Keratinocyte (primary cell): ENCODE results near the gene ZDHHC7. TPM values are rescaled to one million over a fixed set of nuclear protein-coding genes. Genes with fewer than 3 reads are reported as not detected.

ENCODE experiments used
- DNase-seq: peaks from one replicate; pipeline ENCODE4 v3.0.0-alpha.2; 2011; ENCODE audit warnings: low read depth, missing footprints, low spot score
- FAIRE-seq: peaks from 2 replicates; lab custom pipeline; 2011; peaks lifted over from hg19 to GRCh38; lab: Jason Lieb, UNC
- H2AFZ ChIP-seq: 2 replicates; pipeline ENCODE4 v1.6.0; 2012; ENCODE audit warnings: low read length, control low read depth, inconsistent platforms; ENCODE audit not compliant: control insufficient read depth
- H3K27ac ChIP-seq: 2 replicates; pipeline ENCODE4 v1.5.1; 2011; ENCODE audit warnings: low read length; ENCODE audit not compliant: control insufficient read depth, insufficient read depth
- H3K27me3 ChIP-seq: 3 replicates; pipeline ENCODE4 v1.6.0; 2011; ENCODE audit warnings: low read length; ENCODE audit not compliant: control insufficient read depth, insufficient read depth; ENCODE audit errors: extremely low read depth
- H3K36me3 ChIP-seq, 2 experiments: 2 replicates in 1 of 2; 3 replicates in 1 of 2; pipeline ENCODE4 v1.5.1; 2011; ENCODE audit warnings: low read length in 2 of 2, mild to moderate bottlenecking in 1 of 2; ENCODE audit not compliant: control insufficient read depth in 2 of 2, insufficient read depth in 2 of 2; ENCODE audit errors: extremely low read depth in 1 of 2
- H3K4me1 ChIP-seq: 3 replicates; pipeline ENCODE4 v1.5.1; 2011; ENCODE audit warnings: low read length; ENCODE audit not compliant: control insufficient read depth, insufficient read depth; ENCODE audit errors: extremely low read depth
- H3K4me2 ChIP-seq: 3 replicates; pipeline ENCODE4 v1.6.0; 2011; ENCODE audit warnings: low read depth, low read length; ENCODE audit not compliant: control insufficient read depth, insufficient read depth; ENCODE audit errors: extremely low read depth
- H3K4me3 ChIP-seq, 3 experiments: fragments of 200-600 bp in 1 of 3; sonication (generic) in 1 of 3; 2 replicates in 2 of 3; 3 replicates in 1 of 3; pipeline ENCODE4 v1.5.1; 2011 to 2016; ENCODE audit warnings: low read length in 3 of 3, mild to moderate bottlenecking in 3 of 3, control low read depth in 2 of 3, inconsistent platforms in 1 of 3, low read depth in 1 of 3, mixed read lengths in 1 of 3, mixed run types in 1 of 3, moderate library complexity in 1 of 3; ENCODE audit not compliant: control insufficient read depth in 2 of 3, insufficient read depth in 2 of 3; ENCODE audit errors: extremely low read depth in 1 of 3
- H3K79me2 ChIP-seq: 2 replicates; pipeline ENCODE4 v1.6.0; 2012; ENCODE audit warnings: low read length; ENCODE audit not compliant: control insufficient read depth, insufficient read depth
- H3K9ac ChIP-seq: 3 replicates; pipeline ENCODE4 v1.6.0; 2011; ENCODE audit warnings: low read length; ENCODE audit not compliant: control insufficient read depth, insufficient read depth; ENCODE audit errors: extremely low read depth
- H3K9me1 ChIP-seq: 3 replicates; pipeline ENCODE4 v1.6.0; 2011; ENCODE audit warnings: low read length; ENCODE audit not compliant: control insufficient read depth, insufficient read depth; ENCODE audit errors: extremely low read depth
- H3K9me3 ChIP-seq: 2 replicates; pipeline ENCODE4 v1.5.1; 2012; ENCODE audit warnings: low read depth, low read length; ENCODE audit not compliant: control insufficient read depth
- H4K20me1 ChIP-seq: 3 replicates; pipeline ENCODE4 v1.6.0; 2011; ENCODE audit warnings: low read length; ENCODE audit not compliant: control insufficient read depth, insufficient read depth; ENCODE audit errors: extremely low read depth
- EZH2 ChIP-seq: IDR thresholded peaks from one replicate; pipeline ENCODE4 v1.6.1; 2012; ENCODE audit warnings: inconsistent platforms, mild to moderate bottlenecking, low read length, moderate library complexity
- dilution Hi-C: fragments of 300-500 bp; cut with MboI; formaldehyde crosslinking; loops from one replicate; pipeline ENCODE4 v1.7.0; 2020; ENCODE audit warnings: low sequenced_read_pairs; ENCODE audit not compliant: extremely low pct_ligation_motif_present
- polyA plus RNA-seq, 5 experiments: library from polyadenylated mRNA; depleted of rRNA in 3 of 5; stranded (reverse) in 3 of 5; stranded (forward) in 1 of 5; unstranded in 1 of 5; fragments of >200 nt; gene quantifications; 1 replicate in 1 of 5; 2 replicates in 3 of 5; 3 replicates in 1 of 5; pipeline versions ENCODE4 v1.2.1 to v1.2.3, GENCODE V29; 2011 to 2012; ENCODE audit warnings: missing spikeins in 2 of 5, low read depth in 1 of 5, low replicate concordance in 1 of 5
- TF ChIP-seq, protein P1 (sequence below), 3 experiments: IDR thresholded peaks in 1 of 3; conservative IDR thresholded peaks in 1 of 3; optimal IDR thresholded peaks in 1 of 3; 2 replicates in 2 of 3; 3 replicates in 1 of 3; pipeline versions ENCODE3 to v1.5.1; 2011; ENCODE audit warnings: low read length in 3 of 3, mild to moderate bottlenecking in 3 of 3, moderate library complexity in 2 of 3, control low read depth in 1 of 3, inconsistent platforms in 1 of 3; ENCODE audit not compliant: insufficient read depth in 2 of 3; ENCODE audit errors: extremely low read depth in 1 of 3

ZDHHC7 gene
- polyA plus RNA-seq, 1 donor (not counting 4 experiments of a cell fraction or from before 2014, with no cell fraction given): 37.8 TPM

DNA sequence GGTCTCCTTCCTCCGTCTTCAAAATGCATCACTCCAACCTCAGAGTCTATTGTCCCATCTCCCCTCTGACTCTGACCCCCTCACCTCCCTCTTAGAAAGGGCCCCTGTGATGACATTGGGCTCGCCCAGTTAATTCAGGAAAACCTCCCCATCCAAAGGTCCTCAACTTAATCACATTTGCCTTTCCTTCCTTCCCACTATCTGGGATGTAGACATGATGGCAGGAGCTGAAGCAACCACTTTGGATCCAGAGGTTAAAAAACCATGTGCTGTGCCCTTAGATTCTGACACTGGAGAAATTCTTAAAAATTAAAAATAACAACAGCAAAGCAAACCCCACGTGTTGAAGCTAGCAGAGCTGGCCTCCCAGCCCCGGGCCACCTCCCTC lies 80.2 kb downstream of the ZDHHC7 start:
- Histone ChIP-seq H3K4me3 (no peak overlapping the region), H4K20me1 (no peaks in the 10 kb centered on the region), H3K9me1 (no peaks in the 10 kb centered on the region), H3K9me3 (no peaks in the 10 kb centered on the region), H3K4me2 (no peak overlapping the region), H3K79me2 (no peaks in the 10 kb centered on the region), H2AFZ (no peak overlapping the region), H3K4me1 (no peaks in the 10 kb centered on the region), H3K27me3 (peaks cover 7% of the 10 kb centered on the region), H3K36me3 (no peaks in the 10 kb centered on the region), H3K9ac (no peak overlapping the region), H3K27ac (no peak overlapping the region)
- no peak for FAIRE-seq
- no peak for DNase-seq
- TF ChIP-seq, protein P1, sequence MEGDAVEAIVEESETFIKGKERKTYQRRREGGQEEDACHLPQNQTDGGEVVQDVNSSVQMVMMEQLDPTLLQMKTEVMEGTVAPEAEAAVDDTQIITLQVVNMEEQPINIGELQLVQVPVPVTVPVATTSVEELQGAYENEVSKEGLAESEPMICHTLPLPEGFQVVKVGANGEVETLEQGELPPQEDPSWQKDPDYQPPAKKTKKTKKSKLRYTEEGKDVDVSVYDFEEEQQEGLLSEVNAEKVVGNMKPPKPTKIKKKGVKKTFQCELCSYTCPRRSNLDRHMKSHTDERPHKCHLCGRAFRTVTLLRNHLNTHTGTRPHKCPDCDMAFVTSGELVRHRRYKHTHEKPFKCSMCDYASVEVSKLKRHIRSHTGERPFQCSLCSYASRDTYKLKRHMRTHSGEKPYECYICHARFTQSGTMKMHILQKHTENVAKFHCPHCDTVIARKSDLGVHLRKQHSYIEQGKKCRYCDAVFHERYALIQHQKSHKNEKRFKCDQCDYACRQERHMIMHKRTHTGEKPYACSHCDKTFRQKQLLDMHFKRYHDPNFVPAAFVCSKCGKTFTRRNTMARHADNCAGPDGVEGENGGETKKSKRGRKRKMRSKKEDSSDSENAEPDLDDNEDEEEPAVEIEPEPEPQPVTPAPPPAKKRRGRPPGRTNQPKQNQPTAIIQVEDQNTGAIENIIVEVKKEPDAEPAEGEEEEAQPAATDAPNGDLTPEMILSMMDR (optimal IDR thresholded peaks at IDR 0.05 in 1 of 3, IDR thresholded peaks at IDR 0.05 in 1 of 3, conservative IDR thresholded peaks at IDR 0.05 in 1 of 3; ENCODE audit: extremely low read depth in 1 of 3, insufficient read depth in 2 of 3, low read length in 3 of 3): no peak
- no peak for TF ChIP-seq EZH2
- dilution Hi-C loops: no loop called here

DNA sequence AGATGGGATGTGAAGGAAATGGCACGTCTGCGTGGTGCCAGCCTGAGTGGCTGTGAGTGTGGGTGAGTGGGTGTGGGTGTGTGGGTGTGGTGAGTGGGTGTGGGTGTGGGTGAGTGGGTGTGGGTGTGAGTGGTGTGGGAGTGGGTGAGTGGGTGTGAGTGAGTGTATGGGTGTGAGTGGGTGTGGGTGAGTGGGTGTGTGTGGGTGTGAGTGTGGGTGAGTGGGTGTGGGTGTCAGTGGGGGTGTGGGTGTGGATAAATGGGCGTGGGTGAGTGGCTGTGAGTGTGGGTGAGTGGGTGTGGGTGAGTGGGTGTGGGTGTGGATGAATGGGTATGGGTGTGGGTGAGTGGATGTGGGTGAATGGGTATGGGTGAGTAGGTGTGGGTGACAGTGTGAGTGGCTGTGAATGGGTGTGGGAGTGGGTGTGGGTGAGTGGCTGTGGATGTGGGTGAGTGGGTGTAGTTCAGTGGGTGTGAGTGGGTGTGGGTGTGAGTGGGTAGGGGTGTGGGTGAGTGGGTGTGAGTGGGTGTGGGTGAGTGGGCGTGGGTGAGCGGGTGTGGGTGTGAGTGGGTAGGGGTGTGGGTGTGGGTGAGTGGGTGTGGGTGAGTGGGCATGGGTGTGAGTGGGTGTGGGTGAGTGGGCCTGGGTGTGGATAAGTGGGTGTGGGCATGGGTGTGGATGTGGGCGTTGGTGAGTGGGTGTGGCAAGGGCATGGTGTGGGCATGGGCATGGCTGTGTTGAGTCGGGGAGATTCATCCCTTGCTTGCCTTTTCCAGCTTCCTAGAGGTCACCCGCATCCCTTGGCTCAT lies 80.8 kb downstream of the ZDHHC7 start:
- TF ChIP-seq, protein P1 (optimal IDR thresholded peaks at IDR 0.05 in 1 of 3, IDR thresholded peaks at IDR 0.05 in 1 of 3, conservative IDR thresholded peaks at IDR 0.05 in 1 of 3; ENCODE audit: extremely low read depth in 1 of 3, insufficient read depth in 2 of 3, low read length in 3 of 3): no peak
- no peak for TF ChIP-seq EZH2
- Histone ChIP-seq H3K9me1 (no peaks in the 10 kb centered on the region), H3K4me1 (no peaks in the 10 kb centered on the region), H3K27me3 (peaks cover 7% of the 10 kb centered on the region), H3K9ac (no peak overlapping the region), H3K4me2 (no peak overlapping the region), H3K36me3 (no peaks in the 10 kb centered on the region), H3K9me3 (no peaks in the 10 kb centered on the region), H2AFZ (no peak overlapping the region), H3K4me3 (no peak overlapping the region), H3K27ac (no peak overlapping the region), H4K20me1 (no peaks in the 10 kb centered on the region), H3K79me2 (no peaks in the 10 kb centered on the region)
- FAIRE-seq (no peak), DNase-seq (no peak)
- dilution Hi-C loops: no loop called here
